GM11168 (cell line): Measurements from ENCODE around the gene VPS54.

ENCODE experiments used
- in situ Hi-C: fragments of 300-500 bp; cut with MboI; formaldehyde crosslinking; loops from one replicate; pipeline ENCODE4 v1.12.0; 2022; ENCODE audit warnings: low sequenced_read_pairs; ENCODE audit not compliant: unreplicated experiment

The VPS54 gene

GRCh38 chr2:64025741-64026140 is 6.5 kb upstream of the VPS54 start:
- in situ Hi-C loops = no loop called here

DNA sequence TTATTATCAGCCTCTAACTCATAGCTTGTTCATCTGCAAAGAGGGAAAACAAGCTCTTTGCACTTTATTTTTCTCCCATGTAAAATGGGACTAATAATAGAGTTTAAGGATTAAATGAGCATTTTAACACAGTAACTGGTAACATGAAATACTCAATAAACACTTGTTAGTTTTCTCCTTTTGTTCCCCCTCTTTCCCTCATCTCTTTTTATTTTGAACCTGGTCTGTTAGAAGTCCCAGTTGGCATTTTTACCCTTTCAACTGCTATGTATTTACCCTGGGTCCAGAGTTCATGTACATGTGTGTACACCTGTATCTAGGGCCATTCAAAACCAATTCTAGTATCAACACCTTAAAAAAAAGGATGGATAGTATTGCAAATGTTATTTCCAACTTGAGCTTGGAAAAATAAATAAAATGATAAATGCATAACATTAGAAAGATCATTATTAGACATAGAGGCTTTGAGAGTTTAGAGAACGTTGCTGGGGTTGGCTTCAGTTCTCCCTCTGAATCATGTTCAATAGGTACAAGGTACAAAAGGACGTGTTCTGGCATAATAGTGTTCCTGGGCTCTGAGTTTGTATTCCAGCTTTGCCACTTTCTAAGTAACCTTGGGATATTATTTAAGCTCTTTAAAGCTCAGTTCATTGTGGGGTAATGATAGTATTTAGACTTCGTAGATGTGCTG is 5.2 kb upstream of the VPS54 start:
- in situ Hi-C loops = no loop called here

DNA sequence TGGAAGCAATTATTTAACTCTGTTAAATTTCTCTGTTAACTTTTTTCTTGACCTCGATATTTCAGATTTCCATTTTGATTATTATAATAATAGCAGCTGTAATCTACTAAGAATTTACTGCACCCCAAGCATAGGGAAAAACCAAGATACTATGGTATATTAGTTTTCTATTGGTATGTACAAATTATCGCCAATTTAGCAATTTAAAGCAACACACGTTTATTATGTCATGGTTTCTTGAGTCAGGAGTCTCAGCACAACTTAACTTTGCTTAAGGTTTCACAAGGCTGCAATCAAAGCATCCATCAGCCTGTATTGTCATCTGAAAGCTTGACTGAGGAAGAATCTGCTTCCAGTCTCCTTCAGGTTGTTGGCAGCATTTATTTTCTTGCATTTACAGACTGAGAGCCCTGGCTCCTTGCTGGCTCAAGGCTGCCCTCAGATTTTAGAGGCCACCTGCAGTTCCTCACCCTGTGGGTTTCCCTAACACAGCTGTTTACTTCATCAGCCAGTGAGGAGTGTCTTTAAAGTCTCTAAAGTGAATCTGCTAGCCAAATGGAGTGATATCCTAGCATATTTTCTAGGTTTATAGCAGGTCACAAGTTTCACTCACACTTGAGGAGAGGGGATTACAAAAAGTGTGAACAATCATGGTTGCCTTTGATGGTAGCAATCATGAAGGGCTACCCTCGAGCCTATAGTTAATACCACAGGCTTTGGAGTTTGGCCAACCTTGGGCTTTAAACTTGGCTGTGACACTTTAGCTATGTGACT is 4.4 kb upstream of the VPS54 start:
- in situ Hi-C loops = no loop called here

GRCh38 chr2:64021578-64021977 is 2.4 kb upstream of the VPS54 start:
- in situ Hi-C loops = no loop called here

DNA sequence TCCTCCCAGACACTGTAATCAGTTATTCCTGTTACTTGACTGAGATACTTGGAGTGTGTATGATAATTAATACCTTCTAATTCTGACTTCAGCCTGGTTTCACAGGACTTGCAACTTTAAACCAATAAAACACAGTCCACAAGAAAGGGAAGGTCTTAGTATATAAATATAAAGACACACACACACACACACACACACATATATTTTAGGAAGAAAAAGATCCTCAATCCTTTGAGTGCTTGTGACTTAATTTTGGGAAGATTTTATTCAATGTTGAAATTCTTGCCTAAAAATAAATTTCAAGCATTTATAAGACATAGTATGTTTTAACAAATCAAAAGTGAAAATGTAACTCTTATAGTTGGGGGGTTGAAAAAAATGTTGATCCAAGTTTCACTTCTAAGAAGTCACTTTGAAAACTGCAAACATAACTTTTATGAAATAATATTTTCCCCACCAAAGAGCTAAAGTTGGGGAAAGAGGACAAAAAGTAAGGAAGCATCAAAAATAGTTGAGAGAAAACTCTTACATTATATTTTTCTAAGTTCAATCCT is 824 bp upstream of the VPS54 start:
- in situ Hi-C loops = no loop called here

GRCh38 chr2:64018701-64019082 is 536 bp downstream of the VPS54 start:
- in situ Hi-C loops = no loop called here

DNA sequence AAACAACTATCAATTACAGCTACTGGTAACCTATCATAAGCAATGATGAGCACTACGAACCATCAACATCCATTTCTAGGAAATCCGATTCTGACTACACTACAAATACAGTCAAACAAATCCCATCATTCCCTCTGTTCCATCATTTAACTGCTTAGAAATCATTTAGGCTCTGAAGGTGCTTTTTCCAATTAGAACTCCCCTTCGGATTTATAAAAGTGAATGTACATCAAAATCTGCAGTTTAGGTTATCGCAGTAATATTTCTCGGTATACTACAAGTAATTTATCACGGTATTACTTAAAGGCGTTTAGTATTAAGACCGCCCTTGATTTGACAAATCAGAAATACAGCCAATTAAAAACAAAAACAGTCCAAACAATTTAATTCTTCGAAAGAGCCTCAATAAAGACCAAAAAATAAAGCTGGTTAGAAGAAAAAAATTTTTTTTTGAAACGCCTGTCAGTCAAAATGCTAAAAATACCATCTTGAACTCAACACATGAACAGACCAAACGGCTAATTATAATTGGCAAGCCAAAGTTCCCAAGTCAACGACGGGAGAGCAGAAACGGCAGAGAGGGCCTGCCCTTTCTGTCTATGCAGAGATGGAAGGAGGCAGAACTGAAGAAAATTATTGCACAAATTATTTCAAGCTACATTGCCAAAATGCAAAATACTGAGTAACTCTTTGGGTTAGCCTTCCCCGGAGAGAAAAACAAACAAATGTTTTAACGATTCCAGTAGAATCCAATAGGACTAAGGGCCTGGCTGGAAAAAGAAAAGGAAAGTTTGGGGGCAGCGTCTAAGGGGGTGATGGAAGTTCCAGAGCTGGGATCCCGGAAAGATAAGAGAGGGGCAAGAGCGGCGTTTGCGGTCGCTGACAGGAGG is 1.2 kb downstream of the VPS54 start:
- in situ Hi-C loops = no loop called here

DNA sequence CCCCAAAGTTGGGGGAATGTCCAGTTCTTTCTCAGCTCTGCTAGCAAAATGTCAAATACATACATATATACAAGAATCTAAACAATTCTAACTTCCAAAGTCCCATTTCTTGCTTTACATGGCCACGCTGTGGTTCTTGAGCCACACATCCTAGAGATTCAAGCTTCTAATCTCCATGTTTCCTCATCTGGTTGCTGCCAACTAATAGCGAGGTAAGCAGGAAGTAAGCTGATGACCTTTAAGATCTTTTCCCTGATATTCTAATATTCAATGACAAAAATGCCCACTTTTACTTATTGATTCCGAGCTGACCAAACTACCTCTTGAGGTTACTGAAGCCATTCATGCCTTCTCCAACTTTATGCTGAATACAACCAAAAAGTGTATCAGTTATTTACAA is 3.3 kb downstream of the VPS54 start:
- in situ Hi-C loops = no loop called here

DNA sequence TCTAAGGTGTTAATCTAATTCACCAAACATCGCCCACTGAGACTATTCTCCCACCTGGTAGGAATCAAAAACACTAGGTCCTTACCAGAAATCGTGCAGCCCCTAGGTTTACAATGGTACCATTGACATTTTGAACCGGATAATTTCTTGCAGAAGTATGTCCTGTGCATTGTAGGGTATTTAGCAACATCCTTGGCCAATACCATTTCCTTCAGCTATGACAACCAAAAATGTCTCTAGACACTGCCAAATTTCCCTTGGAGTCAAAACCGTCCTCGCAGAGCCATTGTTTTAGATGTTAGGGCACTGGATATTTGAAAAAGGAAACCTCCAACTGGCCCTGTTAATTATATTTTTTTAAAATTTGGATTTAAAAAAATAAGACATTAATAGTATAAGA is 3.8 kb downstream of the VPS54 start:
- in situ Hi-C loops = no loop called here

DNA sequence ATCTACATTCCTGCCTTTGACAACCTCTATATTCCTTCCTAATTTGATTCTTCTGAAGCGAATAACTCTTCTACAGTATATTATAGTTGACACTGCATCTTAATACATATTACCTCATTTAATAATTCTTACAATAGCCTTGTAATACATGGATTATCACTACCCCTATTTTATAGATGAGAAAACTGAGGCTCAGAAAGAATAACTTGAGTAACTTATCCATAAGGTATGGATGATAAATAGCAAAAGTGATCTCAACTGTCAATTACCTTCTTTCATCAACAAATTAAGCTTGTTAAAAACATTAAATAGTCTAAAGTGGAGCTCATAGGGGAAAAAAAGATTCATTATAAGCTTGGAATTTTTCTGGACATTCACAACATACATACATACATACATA is 4.6 kb downstream of the VPS54 start:
- in situ Hi-C loops = no loop called here

DNA sequence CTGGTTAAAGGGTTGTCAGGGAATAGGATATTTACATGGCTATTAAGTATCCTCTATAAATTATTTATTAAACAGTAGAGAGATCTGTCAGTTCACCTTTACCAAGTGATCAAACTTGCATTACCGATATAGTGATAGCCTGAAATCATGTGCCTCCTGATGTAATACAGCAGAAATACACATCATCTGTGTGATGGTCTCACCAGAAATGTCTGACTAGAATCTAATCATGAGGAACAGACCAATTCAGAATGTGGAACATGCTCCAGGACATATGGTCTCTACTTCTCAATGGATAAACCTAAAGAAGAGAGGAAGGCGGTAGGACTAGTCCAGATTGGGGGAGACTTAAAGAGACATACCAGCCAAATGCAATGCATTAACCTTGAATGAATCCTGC is 6.2 kb downstream of the VPS54 start:
- in situ Hi-C loops = no loop called here

- in situ Hi-C loops = no loop called here
These were observed 7.1 kb downstream of the VPS54 start for GRCh38 chr2:64012115-64012514.

GRCh38 chr2:64008434-64009009 is 10.7 kb downstream of the VPS54 start:
- in situ Hi-C loops = no loop called here

- in situ Hi-C loops = no loop called here
These were observed 11.3 kb downstream of the VPS54 start for GRCh38 chr2:64007924-64008323.

- in situ Hi-C loops = no loop called here
These were observed 13.4 kb downstream of the VPS54 start for GRCh38 chr2:64005707-64006356.

- in situ Hi-C loops = no loop called here
These were observed 16.0 kb downstream of the VPS54 start for GRCh38 chr2:64003239-64003638.

DNA sequence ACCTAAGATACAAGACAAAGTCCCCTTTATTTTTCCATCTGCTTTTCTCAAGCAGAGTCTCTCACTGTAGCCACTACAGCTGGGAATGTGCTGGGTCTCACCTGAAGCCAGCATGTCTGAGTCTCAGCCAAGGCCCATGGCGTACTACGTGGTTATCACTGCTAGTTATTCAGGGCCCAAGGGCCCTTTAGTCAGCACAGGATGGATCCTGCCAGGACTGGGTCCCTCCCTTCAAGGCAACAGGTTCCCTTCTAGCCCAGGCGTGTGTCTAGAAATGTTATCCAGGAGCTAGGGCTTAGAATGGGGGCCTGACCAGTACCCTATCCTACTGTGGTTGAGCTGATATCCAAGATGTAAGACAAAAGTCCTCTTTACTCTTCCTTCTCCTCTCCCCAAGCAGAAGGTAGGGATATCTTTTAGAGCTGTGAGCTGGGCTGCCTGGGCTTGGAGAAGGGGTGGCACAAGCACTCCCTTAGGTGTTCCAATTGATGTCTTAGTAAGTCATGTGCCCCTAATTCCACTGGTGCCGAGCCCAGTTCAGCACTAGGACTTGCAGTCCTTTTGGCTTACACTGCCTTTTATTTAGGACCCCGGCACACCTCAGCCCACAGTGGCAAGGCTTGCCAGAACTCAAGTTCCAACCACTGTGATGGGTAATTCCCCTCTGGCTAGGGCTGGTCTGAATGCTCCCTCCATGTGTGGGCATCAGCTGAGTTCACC is 17.7 kb downstream of the VPS54 start:
- in situ Hi-C loops = no loop called here

- in situ Hi-C loops = no loop called here
These were observed 18.4 kb downstream of the VPS54 start for GRCh38 chr2:64000630-64001381.

- in situ Hi-C loops = no loop called here
These were observed 20.2 kb downstream of the VPS54 start for GRCh38 chr2:63999049-63999448.
